Activated CD4-positive, alpha-beta T cell treated with anti-CD3 and anti-CD28 coated beads for 24 hours (primary cell): ENCODE measurements around the gene RBKS.

Experiments used
- DNase-seq, 2 donors: peaks; one replicate each; pipeline ENCODE4 v3.0.0-alpha.2; 2020; ENCODE audit warnings: low read depth in 2 of 2

Gene RBKS

GRCh38 chr2:27890146-27890923, at the start of gene RBKS, which contains the start of gene BABAM2:
Gene RBKS, minus strand, starts transcription at chr2:27890387. Its CDS starts 42 bp downstream, at chr2:27890345.
Gene BABAM2, plus strand, starts transcription at chr2:27890729. Its CDS starts 3,828 bp downstream, at chr2:27894557.
- DNase-seq = peak; percentile 83 to 86

DNA sequence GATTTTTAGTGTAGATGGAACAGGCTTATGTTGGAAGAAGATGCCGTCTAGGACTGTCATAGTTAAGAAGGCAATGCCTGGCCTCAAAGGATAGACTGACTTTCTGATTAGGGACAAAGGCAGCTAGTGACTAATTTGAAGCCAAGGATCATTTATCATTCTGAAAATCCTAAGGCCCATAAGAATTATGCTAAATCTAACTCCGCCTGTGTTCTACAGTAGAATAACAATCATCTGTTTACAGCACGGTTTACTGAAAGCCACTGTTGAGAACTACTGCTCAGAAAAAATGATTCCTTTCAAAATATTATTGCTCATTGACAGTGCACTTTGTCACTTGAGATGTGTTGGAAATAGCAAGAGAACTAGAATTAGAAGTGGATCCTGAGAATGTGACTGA, 44.8 kb upstream of the RBKS start:
- DNase-seq = no peak

DNA sequence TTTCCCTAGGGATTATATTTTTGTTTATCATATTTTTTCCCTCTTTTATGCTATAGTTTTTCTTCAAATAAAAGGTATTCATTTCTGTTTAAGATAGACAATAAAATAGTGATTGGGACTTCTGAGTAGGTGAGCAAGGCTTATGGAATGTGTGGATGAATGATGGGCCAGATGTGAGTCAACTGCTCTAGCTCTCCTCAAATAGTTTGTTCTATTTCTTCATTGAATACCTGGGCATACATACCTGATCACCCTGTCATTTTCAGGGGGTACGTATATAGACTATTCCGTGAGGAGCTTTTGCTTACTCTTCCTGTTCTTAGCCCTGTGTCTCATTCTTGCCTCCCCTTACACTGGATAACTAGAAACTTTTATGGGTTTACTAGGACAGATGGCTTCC, 42.2 kb upstream of the RBKS start:
- DNase-seq = no peak

- DNase-seq = no peak
These were observed 41.3 kb upstream of the RBKS start for GRCh38 chr2:27931361-27931950.

DNA sequence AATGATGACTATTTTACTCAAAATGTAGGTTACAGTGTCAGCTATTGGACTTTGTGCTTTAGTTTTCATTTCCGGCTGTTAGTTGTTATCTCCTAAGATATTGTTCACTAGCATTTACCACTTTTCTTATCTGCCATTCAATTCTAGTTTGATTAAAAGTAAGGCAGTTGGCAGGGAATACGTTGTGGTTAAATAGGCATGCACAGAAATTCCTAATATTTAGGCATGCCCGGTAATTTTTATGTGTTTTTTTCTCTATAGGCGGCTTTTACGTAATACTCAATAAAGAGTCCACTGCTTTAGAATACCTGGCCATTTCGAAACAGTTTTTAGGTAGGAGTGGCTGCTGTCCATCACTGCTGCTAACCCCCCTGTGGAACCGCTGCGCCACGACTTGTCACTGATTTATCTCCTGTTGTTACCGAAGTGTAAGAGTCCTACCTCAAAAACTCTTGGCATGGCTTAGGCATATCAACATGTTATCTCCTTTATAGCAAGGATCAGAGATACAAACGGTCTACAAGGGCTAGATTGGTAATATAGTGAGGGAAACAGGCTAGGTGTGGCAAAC, 39.8 kb upstream of the RBKS start:
- no peak for DNase-seq

- DNase-seq = no peak
These were observed 35.7 kb upstream of the RBKS start for GRCh38 chr2:27925766-27926472.

DNA sequence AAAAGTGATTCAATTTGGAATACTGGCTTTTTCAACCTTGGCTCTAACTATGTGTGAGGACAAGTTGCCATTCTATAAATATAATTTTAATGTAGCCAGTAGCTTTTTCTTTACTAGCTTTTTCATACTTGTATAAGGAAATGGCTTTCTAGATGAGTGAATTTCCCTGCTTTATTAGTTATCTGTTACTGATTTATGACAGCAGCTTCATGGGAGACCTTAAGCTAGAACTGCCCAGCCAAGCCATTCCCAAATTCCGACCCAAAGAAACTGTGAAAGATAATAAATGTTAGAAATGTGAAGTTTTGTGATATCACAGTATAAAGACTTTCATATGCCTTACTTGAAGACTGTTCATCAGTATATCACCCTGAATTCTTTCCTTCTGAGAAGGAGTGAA, 32.7 kb upstream of the RBKS start:
- DNase-seq = no peak

- DNase-seq = no peak
These were observed 31.8 kb upstream of the RBKS start for GRCh38 chr2:27921880-27922547.

DNA sequence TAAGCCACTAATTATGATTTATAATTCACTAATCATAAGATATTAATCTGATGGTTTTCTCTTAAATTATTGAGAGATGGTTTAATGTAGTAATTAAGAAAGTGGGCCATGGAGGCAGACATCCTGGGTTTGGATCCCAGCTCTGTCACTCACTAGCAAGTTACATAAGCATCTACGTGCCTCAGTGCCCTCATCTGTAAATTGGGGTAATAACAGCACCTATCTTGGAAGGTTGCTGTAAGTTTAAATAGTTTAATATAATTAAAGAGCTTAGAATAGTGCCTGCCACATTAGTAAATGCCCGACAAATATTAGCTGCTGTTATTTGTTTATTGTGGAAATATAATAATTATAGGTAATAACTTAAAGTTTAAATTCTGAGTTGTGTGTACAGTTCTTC, 31.2 kb upstream of the RBKS start:
- DNase-seq = no peak

DNA sequence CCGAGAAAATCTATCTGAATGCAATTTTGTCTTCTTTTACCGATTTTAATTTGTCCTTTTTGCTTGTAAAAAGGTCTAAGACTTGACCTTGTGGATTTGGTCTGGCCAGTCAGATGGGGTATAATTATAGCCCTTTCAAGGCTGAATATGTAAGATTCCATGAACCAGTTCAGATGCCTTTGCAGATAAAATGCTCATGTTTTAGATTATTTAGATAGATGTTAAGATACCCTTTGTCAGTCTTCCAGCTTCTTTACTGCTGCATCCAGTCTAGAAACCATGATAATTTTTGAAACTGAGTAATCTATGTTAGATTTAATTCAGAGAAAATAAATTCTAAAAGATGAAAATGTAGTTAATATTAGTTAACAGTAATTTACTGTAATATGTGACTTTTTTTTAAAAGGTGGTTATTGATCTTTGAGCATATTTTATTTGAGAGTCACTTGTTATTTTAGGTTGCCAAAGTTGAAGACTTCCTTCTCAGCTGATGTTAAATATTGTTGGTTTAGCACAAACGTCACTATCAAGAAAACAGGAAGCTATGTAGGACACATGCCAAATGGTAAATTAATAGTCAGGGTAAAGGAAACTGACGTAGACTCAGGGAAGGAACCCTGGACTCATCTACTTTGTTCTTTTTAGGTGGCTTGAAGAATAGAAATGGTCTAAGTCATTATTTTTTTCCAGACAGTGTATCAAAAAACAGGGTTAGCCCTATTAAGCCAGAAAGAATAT, 30.1 kb upstream of the RBKS start:
- no peak for DNase-seq

GRCh38 chr2:27916293-27916995, 26.3 kb upstream of the RBKS start:
- no peak for DNase-seq

DNA sequence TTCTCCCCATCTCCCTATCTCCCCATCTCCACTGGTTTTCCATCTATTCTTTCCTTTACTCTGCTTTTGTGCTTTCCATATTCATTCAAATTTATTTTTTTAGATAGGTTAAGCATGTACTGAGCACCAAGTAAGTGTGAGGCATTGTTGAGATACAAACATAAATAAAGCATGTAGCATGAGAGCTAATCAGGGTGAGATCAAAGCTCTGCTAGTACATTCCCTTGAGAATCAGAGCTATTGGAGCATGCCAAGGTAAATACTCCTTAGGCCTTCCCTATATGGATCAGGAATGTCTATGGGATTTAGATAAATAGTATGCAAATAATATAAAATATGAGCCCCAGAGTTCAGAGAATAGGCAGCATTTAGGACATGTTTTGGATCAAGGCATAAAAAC, 25.7 kb upstream of the RBKS start:
- DNase-seq = no peak

DNA sequence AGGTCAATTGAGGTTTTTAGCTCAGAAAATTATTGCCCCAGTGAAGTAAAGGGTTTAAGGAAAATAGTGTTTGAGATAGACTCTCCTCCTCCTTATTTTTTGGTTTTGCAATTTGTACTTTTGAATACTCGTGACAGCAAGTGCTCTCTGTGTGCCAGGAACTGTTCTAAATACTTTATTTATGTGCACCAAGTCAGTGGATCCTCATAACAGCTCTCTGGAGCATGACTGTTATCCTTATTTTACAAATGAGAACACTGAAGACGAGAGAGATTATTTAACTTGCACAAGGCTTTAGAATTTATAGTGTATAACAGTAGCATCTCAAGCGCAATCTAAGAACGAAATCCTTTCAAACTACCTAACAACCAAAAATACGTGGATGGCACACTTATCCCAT, 25.0 kb upstream of the RBKS start:
- no peak for DNase-seq

DNA sequence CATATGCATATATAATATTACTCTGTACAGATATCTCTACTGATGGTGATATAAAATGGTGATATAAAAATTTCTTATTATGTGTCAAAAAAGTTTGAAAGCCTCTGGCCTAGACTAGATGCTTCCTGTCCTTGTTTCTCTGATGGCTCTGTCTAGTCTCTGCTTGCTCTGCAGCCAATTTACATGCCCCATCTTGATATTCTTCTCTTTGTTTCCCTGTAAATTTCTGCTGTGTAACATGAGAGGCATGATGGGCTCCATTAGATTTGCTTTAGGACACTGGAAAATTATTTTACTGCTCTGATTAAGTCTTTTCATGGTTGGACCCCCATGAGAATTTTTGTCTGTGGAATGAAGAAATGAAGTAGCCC, 24.6 kb upstream of the RBKS start:
- DNase-seq = no peak

- DNase-seq = no peak
These were observed 24.0 kb upstream of the RBKS start for GRCh38 chr2:27914041-27914804.

DNA sequence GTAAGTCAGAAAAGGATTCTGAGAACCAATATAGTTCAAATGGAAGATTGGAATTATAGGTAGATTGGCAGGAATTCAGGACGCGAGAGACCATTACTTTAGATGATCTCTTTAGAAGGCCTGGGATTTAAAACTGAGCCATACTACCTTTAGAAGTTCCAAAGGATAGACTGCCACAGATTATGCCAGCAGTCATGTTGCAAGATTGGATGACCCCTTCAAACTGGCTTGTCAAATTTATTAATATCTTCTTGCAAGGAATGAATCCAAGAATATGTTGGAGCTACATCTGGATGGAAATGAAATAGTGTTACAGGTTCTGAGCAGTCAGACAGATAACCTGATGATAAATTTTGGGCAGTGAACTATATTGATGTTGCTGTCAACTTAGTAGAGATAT, 22.3 kb upstream of the RBKS start:
- DNase-seq = no peak

DNA sequence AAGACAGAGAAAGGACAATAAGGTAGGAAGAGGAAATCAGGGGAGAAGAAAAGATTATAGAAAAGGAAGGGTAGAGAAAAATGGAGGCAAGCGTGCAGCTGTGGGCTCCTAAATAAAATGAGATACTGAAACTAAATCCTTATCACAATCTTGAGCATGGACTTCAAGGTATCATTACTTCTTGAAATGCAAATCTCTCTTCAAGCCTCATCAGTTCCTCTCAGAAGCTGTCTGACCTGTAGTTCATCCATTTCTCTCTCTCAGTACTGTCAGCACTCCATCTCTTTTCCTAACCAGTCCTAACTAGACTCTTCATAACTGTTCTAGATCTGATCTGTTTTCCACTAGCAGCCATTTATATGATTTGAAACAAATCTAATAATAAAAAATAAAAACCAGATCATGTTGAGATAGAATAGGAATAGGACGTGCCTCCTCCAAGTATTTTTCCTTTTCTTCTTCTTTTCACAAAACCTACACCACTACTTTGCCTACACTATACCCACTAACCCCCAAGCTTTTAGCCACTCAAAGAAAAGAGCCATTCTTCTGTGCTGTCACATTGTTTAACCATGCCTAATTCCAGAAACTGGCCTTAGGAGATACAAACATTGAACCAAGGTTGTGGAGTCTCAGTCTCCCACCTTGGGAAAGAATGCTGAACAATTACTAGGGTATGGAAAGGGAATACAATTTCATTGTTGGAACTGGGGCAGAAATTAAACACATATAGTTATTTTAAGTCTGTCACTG, 21.4 kb upstream of the RBKS start:
- no peak for DNase-seq

- DNase-seq = no peak
These were observed 19.7 kb upstream of the RBKS start for GRCh38 chr2:27909901-27910300.

GRCh38 chr2:27907547-27907946, 17.4 kb upstream of the RBKS start:
- DNase-seq = no peak
